ENCODE measurements around the gene ME1. TPM values are rescaled to one million over a fixed set of nuclear protein-coding genes. Genes with fewer than 3 reads are reported as not detected.

Gene ME1
- total and polyA plus RNA-seq, 2 of the 13 experiments (the other 11 are each of a cell fraction or from before 2014, with no cell fraction given) = not detected

DNA sequence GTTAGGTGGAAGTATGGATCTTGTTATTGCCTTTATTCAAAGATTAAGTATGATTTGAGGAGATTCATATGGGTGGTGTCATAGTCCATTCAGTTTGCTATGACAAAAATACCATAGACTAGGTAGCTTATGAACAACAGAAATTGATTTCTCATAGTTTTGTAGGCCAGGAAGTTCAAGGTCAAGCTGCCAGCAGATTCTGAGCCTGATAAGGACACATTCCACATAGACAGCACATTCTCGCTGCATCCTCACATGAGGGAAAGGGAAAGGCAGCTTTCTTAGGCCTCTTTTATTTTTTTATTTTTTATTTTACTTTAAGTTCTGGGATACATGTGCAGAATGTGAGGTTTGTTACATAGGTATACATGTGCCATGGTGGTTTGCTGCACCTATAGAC is 27.7 kb downstream of the ME1 start:
- DNase-seq (ENCODE audit: low spot score) = no peak

DNA sequence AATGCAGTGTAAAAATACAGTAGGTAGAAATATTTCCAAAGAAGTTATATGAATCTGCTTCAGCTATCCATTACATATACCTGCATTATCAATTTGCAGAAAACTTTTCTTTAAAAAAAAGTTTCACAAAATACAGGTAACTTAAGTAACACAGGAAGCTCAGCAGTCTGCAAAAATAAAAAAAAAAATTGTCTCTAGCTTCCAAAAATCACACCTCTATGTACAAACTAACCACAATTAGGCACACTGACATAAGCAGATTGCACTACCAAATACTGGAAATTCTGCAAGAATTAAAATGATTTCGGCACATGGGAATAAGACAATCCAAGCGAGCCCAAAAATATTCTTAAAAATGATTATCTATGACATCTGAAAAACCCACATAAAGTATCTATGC is 41.2 kb downstream of the ME1 start:
- H3K36me3 ChIP-seq (replicated peaks in 1 of 2; ENCODE audit: control insufficient read depth in 1 of 2, insufficient read depth in 2 of 2, low read length in 2 of 2) = no peaks in the 10 kb centered on the region
- no peak overlapping the region for H3K9ac ChIP-seq (ENCODE audit: insufficient read depth, low read depth, low read length)
- 4% methylated on average over 2 of the region's 2 CpGs for WGBS (ENCODE audit: low lambda C conversion rate)
- ChIA-PET POLR2A (no interaction called here), CTCF (ENCODE audit: low intra/inter-chr PET ratio, low total read pairs) (no interaction called here)
- no peaks in the 10 kb centered on the region for H3K9me3 ChIP-seq (ENCODE audit: low read length)
- BruUV-seq (replicated peaks) = no TSS peak
- H3K4me3 ChIP-seq (replicated peaks in 1 of 3; ENCODE audit: insufficient read depth in 1 of 3, low read depth in 2 of 3, low read length in 3 of 3) = no peak overlapping the region
- no peaks in the 10 kb centered on the region for H4K20me1 ChIP-seq (ENCODE audit: insufficient read depth, low read length)
- H3K79me2 ChIP-seq (ENCODE audit: insufficient read depth, low read length) = no peaks in the 10 kb centered on the region
- H2AFZ ChIP-seq (ENCODE audit: low read length) = no peak overlapping the region
- no peak for FAIRE-seq
- H3K27me3 ChIP-seq (ENCODE audit: control insufficient read depth in 1 of 2, insufficient read depth in 2 of 2, low read length in 2 of 2) = no peaks in the 10 kb centered on the region
- no peaks in the 10 kb centered on the region for H3K4me1 ChIP-seq (ENCODE audit: insufficient read depth, low read length)
- no peak for DNase-seq (ENCODE audit: low spot score)
- no peak for ATAC-seq
- intact Hi-C loops (cut with micrococcal nuclease; ENCODE audit: unreplicated experiment) (no loop called here), in situ Hi-C loops (cut with HindIII; ENCODE audit: extremely low pct_ligation_motif_present, low pct_unique_long_range_greater_than_20kb) (no loop called here)
- no peak overlapping the region for H3K27ac ChIP-seq (ENCODE audit: extremely low read length, insufficient read depth, low read length)
- no peak overlapping the region for H3K4me2 ChIP-seq (ENCODE audit: low read depth, low read length)
- TF ChIP-seq ZNF83 (CRISPR knock-in tag; IDR thresholded peaks at IDR 0.05; ENCODE audit: borderline replicate concordance) (no peak), ZBTB7A (CRISPR knock-in tag; IDR thresholded peaks at IDR 0.05) (no peak), NONO (IDR thresholded peaks at IDR 0.05) (no peak), NONO (CRISPR knock-in tag; conservative IDR thresholded peaks at IDR 0.05) (no peak), AGO1 (IDR thresholded peaks at IDR 0.05; ENCODE audit: low read depth, low read length, poor library complexity, severe bottlenecking) (no peak), ZNF790 (CRISPR knock-in tag; IDR thresholded peaks at IDR 0.05; ENCODE audit: borderline replicate concordance) (no peak), RFXANK (CRISPR knock-in tag; IDR thresholded peaks at IDR 0.05) (no peak), ZNF605 (CRISPR knock-in tag; IDR thresholded peaks at IDR 0.05) (no peak), ZNF775 (CRISPR knock-in tag; IDR thresholded peaks at IDR 0.05; ENCODE audit: borderline replicate concordance) (no peak), ZKSCAN8 (CRISPR knock-in tag; IDR thresholded peaks at IDR 0.05; ENCODE audit: borderline replicate concordance) (no peak), KDM6A (CRISPR knock-in tag; IDR thresholded peaks at IDR 0.05; ENCODE audit: low read depth) (no peak), SKI (IDR thresholded peaks at IDR 0.05; ENCODE audit: partially characterized antibody) (no peak), SP2 (CRISPR knock-in tag; IDR thresholded peaks at IDR 0.05) (no peak), ZNF766 (CRISPR knock-in tag; IDR thresholded peaks at IDR 0.05; ENCODE audit: borderline replicate concordance) (no peak), KAT2B (IDR thresholded peaks at IDR 0.05; ENCODE audit: borderline replicate concordance, low read depth, low read length) (no peak), ZFP37 (CRISPR knock-in tag; IDR thresholded peaks at IDR 0.05; ENCODE audit: borderline replicate concordance) (no peak), HNRNPK (IDR thresholded peaks at IDR 0.05; ENCODE audit: low read depth, low read length, poor library complexity, severe bottlenecking) (no peak)
- TF ChIP-seq, protein P1, sequence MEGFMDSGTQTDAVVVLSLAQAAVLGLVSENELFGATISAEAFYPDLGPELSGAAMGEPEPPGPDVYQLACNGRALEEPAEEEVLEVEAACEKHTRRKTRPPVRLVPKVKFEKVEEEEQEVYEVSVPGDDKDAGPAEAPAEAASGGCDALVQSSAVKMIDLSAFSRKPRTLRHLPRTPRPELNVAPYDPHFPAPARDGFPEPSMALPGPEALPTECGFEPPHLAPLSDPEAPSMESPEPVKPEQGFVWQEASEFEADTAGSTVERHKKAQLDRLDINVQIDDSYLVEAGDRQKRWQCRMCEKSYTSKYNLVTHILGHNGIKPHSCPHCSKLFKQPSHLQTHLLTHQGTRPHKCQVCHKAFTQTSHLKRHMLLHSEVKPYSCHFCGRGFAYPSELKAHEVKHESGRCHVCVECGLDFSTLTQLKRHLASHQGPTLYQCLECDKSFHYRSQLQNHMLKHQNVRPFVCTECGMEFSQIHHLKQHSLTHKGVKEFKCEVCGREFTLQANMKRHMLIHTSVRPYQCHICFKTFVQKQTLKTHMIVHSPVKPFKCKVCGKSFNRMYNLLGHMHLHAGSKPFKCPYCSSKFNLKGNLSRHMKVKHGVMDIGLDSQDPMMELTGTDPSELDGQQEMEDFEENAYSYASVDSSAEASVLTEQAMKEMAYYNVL (CRISPR knock-in tag; IDR thresholded peaks at IDR 0.05; ENCODE audit: borderline replicate concordance) = no peak

More for the DNA sequence above, 27.7 kb downstream of the ME1 start:
- Histone ChIP-seq H3K4me2 (ENCODE audit: low read depth, low read length) (no peak overlapping the region), H2AFZ (ENCODE audit: low read length) (no peak overlapping the region), H3K9ac (ENCODE audit: insufficient read depth, low read depth, low read length) (no peak overlapping the region), H3K4me3 (replicated peaks in 1 of 3; ENCODE audit: insufficient read depth in 1 of 3, low read depth in 2 of 3, low read length in 3 of 3) (no peak overlapping the region), H4K20me1 (ENCODE audit: insufficient read depth, low read length) (no peaks in the 10 kb centered on the region), H3K4me1 (ENCODE audit: insufficient read depth, low read length) (no peaks in the 10 kb centered on the region), H3K9me3 (ENCODE audit: low read length) (no peaks in the 10 kb centered on the region), H3K79me2 (ENCODE audit: insufficient read depth, low read length) (no peaks in the 10 kb centered on the region), H3K27me3 (ENCODE audit: control insufficient read depth in 1 of 2, insufficient read depth in 2 of 2, low read length in 2 of 2) (no peaks in the 10 kb centered on the region), H3K27ac (ENCODE audit: extremely low read length, insufficient read depth, low read length) (no peak overlapping the region), H3K36me3 (replicated peaks in 1 of 2; ENCODE audit: control insufficient read depth in 1 of 2, insufficient read depth in 2 of 2, low read length in 2 of 2) (no peaks in the 10 kb centered on the region)
- 14% methylated on average over 1 of the region's 1 CpG for WGBS (ENCODE audit: low lambda C conversion rate)
- BruUV-seq (replicated peaks) = no TSS peak
- ATAC-seq (no peak), FAIRE-seq (no peak)
- TF ChIP-seq ZNF761 (CRISPR knock-in tag; conservative IDR thresholded peaks at IDR 0.05) = no peak
- no peak for TF ChIP-seq ZBTB38 (CRISPR knock-in tag; IDR thresholded peaks at IDR 0.05)
- no peak for TF ChIP-seq NRL (CRISPR knock-in tag; IDR thresholded peaks at IDR 0.05; ENCODE audit: borderline replicate concordance)
- no peak for TF ChIP-seq RFX5 (IDR thresholded peaks at IDR 0.05; ENCODE audit: low read depth, low read length)
- TF ChIP-seq KLF13 (CRISPR knock-in tag; IDR thresholded peaks at IDR 0.05) = no peak
- in situ Hi-C loops (cut with HindIII; ENCODE audit: extremely low pct_ligation_motif_present, low pct_unique_long_range_greater_than_20kb) (no loop called here), intact Hi-C loops (cut with micrococcal nuclease; ENCODE audit: unreplicated experiment) (no loop called here)
- ChIA-PET POLR2A (no interaction called here), CTCF (ENCODE audit: low intra/inter-chr PET ratio, low total read pairs) (no interaction called here)
